Peyer's patch (tissue), 4 donors: ENCODE results near the gene ZNF425.

Experiments
- POLR2A ChIP-seq, 2 donors: fragments of 450-650 bp; IDR thresholded peaks; one replicate each; pipeline ENCODE4 v1.5.1; 2017; ENCODE audit warnings: antibody characterized with exemption in 2 of 2, mild to moderate bottlenecking in 2 of 2, moderate library complexity in 2 of 2
- TF ChIP-seq, protein P1 (sequence below), 6 experiments: fragments of 450-650 bp in 4 of 6; fragments of 200-600 bp in 2 of 6; sonication (generic) in 1 of 6; IDR thresholded peaks; one replicate each; pipeline ENCODE4 v1.5.1; 2017 to 2019; ENCODE audit warnings: antibody characterized with exemption in 6 of 6, mild to moderate bottlenecking in 3 of 6, moderate library complexity in 1 of 6

DNA sequence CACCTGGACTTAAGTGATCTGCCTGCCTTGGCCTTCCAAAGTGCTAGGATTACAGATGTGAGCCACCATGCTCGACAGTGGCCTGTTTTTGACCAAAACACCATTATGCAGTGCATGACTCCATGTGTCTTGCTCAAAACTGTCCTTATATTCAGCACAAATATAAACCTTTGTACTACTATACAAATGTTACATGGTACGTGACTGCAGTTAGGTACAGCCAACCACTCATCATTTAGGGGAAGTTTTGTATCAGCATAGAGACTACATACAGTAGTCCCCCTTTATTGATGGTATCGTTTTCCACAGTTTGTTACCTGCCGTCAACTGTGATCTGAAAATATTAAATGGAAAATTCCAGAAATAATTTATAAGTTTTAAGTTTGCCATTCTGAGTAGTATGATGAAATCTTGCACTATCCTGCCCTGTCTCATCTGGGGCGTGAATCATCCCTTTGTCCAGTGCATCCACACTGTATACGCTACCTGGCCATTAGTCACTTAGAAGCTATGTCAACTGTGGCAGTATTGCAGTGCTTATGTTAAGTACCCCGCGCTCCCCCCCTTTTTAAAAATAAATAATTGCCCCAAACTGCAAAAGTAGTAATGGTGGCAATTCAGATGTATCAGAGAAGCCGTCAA lies 45.9 kb upstream of the ZNF425 start:
- TF ChIP-seq POLR2A (IDR thresholded peaks at IDR 0.05), result no peak
- TF ChIP-seq, protein P1, sequence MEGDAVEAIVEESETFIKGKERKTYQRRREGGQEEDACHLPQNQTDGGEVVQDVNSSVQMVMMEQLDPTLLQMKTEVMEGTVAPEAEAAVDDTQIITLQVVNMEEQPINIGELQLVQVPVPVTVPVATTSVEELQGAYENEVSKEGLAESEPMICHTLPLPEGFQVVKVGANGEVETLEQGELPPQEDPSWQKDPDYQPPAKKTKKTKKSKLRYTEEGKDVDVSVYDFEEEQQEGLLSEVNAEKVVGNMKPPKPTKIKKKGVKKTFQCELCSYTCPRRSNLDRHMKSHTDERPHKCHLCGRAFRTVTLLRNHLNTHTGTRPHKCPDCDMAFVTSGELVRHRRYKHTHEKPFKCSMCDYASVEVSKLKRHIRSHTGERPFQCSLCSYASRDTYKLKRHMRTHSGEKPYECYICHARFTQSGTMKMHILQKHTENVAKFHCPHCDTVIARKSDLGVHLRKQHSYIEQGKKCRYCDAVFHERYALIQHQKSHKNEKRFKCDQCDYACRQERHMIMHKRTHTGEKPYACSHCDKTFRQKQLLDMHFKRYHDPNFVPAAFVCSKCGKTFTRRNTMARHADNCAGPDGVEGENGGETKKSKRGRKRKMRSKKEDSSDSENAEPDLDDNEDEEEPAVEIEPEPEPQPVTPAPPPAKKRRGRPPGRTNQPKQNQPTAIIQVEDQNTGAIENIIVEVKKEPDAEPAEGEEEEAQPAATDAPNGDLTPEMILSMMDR (IDR thresholded peaks at IDR 0.05), result no peak
